NCI-H345 treated with DMSO at 0.1 percent for 48 hours (cell line): ENCODE measurements around the gene MAPKAPK3.
"Not testable (repeated sequence)": the region's sequence is repeated elsewhere in the genome, so short reads cannot be mapped to it uniquely, and the experiment has no call there.

Experiments
- DNase-seq: peaks from one replicate; lab custom pipeline; 2025; ENCODE audit not compliant: unreplicated experiment; lab: John Stamatoyannopoulos, UW

The MAPKAPK3 gene

GRCh38 chr3:50687916-50688315, 71.0 kb downstream of the MAPKAPK3 start:
- DNase-seq = no peak

GRCh38 chr3:50688602-50689001, 71.7 kb downstream of the MAPKAPK3 start:
- DNase-seq = not testable (repeated sequence)

GRCh38 chr3:50689558-50689957, 72.6 kb downstream of the MAPKAPK3 start:
- DNase-seq = no peak

DNA sequence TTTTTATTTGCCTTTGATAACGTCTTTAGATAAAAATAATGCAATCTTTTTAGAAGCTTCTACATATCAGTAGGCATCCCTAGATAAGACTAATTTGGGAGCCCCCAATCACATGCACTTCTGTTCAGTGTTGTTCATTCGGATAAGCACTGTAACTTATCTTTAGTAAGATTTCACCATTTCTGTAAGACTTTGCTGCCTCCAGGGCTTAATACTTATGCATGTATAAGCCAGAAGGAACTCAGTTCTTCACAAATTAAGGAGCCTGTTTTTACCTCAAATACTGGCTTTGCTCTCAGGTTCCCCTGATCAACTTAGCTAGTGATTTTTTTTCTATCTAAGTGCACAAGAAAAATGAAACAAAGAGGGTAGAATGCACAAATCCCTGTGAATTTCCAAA, 78.1 kb downstream of the MAPKAPK3 start:
- no peak for DNase-seq

GRCh38 chr3:50696276-50696675, 79.3 kb downstream of the MAPKAPK3 start:
- DNase-seq = no peak

DNA sequence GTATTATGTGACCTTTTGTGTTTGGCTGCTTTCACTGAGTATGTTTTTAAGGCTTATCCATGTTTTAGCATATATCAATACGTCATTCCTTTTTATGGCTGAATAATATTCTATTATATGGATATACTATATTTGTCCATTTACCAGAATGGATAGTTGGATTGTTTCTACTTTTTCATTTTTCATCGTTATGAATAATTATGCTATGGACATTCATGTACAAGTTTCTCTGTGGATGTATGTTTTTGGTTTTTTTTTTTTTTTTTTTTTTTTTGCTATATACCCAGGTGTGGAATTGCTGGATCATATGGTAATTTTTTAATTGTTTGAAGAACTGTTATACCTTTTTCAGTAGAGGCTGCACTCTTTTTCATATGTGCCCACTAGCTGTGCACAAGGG, 81.3 kb downstream of the MAPKAPK3 start:
- DNase-seq = no peak
